Stimulated activated CD4-positive, alpha-beta T cell treated with anti-CD3 and anti-CD28 coated beads, Interleukin-1b, Interleukin-23, amount 100 ng/mL, for 48 hours (primary cell): ENCODE results near the gene CCDC169.
"Not testable (repeated sequence)": the region's sequence is repeated elsewhere in the genome, so short reads cannot be mapped to it uniquely, and the experiment has no call there.

ENCODE experiments used
- DNase-seq: peaks from one replicate; pipeline ENCODE4 v3.0.0-alpha.2; 2020

CCDC169 gene

DNA sequence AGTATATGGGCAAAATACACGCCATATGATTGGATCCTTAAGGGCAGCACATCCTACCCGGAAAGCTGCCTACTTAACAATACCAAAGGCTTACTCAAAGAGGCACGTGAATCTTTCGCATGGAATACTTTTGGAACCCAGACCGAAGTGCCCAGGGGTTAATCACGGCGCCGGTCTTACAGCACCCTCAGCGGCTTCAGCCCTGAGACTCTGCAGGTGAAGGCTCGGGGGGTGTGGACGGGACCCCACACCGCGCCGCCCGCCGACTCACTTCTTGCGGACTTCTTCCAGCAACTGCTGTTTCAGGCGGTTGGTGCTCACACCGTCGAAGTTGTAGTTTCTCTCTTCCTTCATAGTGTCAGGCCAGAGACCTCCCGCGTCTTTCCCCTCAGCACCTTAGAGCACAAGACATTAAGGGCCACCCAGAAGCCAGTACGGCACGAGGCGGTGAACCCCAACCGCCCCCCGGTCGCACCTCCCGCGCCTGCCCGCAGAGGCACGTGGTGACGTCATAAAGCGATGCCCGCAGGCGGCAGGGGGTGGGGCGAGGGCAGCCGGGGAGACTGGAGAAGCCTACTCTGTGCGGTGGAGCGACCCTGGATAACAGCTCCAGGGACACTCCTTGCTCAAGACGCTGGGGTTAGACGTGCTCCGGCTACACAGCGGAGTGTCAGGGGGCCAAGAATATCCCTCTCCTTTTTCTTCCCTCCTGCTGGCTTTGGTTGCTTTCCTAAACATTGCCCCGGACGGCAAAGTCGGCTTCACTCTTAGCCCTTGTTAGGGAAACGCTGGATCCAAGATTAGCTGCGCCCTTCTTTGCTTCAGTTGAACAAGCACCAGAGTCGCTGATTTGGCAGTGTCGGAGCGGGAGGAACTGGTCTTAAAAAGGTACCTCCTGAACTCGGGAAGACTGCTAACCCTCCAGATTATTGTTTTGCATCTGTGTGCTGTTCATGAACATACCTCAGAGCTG lies at the start of gene CCDC169:
CCDC169 (minus strand) TSS at position 449 of the 973 bp plus-strand sequence; CDS start at position 354, 95 bp downstream.
- DNase-seq, result peak; percentile 69

DNA sequence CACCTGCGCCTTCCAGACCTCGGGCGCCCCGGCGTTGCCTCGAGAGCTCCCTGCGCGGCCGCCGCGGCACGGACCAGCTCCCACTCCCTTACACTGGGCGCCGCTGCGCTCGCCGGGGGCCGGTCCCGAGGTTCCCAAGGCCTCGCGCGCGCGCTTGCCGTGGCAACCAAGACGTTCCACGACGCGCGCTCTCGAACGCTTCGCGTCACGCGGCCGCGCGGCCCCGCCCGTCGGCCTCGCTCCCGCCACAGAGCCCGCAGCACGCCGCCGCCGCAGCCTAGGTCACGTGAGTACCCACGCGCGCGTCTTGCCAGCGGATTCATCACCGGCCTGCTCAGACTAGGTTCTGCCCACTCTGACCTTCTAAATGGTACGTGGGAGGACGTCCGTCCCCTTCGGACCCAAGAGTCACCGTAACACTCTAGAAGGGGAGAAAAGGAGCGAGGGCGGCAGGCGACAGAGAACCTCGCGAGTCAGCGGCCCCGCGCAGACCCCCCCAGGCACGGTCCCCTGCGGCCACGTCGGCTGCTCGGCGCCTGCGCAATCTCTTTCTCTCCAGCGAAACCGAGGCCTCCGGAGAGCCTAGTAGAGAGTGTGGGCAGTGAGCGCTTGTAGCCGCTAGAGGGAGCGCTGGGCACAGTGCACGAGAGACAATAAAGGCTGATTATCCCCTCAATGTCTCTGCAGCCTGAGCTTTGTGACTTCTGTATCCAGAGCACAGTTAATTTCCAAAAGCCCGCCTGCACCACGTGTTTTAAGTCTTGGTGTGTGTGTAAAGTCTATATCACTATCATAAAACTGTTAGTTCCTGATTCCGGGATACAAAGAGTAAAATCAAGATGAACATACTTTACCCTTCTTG lies 48.8 kb upstream of the CCDC169 start, which contains the start of gene SPART:
SPART (minus strand) TSS at position 173 of the 862 bp plus-strand sequence. CDS start 10,564 bp downstream, outside the sequence.
- peak; percentile 88 for DNase-seq

DNA sequence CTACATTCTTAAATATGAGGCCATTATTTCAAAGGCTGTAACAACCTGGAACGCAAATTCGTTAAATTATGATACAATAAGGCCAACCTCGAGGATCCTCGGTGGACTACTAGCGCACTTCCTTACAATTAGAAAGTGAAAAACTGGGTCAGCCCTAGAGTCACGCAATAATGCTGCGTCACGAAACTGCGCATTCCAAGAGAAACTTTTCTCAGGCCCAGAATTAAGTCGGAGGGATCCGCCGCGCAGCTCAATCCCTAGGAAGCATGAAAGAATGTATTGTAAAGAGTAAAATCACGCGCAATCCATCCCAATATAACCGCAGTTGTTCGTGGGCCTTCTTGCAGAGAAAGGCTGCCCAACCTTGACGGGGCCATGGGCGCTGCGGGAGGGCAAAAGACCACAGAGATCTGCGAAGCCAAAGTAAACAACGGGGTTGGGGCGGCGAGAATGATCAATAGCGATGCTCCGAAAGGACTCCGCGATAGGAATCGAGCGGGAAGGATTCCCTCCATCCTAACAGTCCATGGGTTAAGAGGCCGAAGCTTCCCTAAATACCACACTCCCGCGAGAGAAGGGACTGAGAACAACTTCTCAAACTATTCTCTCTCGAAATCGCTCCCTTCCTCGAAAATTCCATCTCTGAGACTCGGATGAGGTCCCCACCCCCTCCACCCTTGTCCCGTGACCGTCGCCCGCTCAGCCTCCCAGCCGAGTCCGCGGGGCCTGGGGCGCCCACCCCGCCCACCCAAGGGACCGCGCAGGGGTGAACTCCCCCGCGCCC lies 48.0 kb upstream of the CCDC169 start:
- peak; percentile 17 for DNase-seq

DNA sequence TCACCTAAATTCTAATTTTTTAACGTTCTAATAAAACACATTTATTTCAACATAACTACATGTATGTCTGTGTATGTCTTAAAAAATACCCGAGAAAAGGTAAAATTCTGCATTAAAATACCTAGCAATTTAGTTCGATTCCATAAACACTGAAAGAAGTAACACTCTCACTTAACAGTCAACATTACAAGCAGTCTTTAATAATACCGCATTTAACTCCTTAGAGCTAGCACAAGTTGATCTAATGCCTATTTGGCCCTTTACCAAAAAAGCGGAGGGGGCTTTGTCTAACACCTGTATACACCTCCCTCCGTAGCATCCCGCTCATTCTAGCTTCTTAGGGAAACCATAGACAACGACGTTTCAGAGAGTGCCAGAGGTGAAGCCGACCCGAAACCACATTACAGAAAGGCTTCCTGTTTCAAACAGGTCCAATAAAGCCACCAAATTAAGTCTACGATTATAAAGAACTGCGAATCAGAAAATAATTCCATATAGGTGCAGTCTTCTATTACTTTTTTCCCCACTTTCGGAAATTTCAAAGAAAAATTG lies 47.3 kb upstream of the CCDC169 start:
- DNase-seq, result no peak

DNA sequence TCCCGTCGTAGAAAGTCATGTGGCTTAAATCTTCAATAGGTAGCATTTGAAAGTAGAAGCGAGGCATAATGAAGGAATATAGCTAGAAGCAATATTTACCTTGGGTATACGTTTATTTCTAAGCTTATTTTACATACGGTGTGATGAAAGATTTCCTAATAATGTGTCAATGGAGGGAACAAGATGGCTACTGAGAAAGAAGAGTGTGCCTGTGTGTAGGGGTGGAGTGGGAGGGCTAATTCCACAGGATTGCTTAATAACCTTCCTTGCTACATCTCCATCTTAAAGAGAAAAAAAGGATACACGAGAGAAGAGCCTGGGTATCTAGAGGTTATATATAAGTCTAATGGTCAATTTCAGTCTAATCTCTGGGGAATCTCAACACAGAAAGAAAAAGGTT lies 46.6 kb upstream of the CCDC169 start:
- no peak for DNase-seq

DNA sequence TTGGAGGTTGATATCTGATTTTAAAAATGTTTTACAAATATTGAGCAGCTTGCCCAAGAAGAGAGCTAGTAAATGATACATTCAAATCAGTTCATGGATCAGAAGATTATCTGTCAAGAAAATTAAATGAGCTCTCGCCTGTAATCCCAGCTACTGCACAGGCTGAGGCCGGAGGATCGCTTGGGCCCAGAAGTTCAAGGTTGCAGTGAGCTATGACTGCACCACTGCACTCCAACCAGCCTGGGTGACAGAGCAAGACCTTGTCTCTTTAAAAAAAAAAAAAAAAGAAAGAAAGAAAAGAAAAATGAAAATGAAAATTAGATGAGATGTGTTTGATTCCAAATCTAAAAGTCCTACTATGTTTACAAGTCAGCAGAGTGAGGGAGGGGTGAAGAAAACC lies 46.2 kb upstream of the CCDC169 start:
- no peak for DNase-seq

DNA sequence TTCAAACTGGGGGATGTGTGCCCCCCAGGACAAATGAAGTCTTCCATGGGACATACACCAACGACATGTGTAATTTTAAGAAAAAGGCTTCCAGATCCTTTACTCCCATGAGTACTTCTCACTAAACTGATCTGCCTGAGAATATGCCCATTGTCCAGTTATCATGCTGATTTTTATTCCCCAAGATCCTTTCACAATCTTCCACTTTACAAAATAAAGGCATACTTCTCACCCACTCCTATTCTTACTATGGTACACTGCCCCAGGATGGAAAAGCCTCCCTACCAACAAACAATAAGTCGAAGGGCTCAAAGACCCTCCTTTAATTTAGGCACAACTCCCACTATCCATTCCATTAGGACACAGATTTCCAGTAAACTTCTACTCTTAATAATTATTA lies 45.1 kb upstream of the CCDC169 start:
- no peak for DNase-seq

DNA sequence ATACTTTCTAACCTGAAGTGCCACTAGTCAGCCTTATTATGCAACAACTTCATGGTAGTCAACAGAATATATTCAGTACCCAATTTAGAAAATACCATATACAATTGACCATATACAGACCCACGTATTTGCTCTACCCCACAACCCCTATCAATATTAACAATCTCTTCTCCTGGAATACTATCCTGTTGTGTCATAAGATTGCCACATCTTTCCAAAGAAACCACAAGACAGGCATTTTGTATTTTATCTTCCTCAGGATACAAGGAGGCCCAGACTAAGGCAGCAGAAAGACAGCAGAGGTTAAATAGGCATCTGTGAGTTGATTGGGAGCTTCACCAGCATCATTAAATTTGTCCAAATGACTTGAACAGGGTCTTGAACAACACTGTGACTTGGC lies 44.1 kb upstream of the CCDC169 start:
- DNase-seq, result no peak

DNA sequence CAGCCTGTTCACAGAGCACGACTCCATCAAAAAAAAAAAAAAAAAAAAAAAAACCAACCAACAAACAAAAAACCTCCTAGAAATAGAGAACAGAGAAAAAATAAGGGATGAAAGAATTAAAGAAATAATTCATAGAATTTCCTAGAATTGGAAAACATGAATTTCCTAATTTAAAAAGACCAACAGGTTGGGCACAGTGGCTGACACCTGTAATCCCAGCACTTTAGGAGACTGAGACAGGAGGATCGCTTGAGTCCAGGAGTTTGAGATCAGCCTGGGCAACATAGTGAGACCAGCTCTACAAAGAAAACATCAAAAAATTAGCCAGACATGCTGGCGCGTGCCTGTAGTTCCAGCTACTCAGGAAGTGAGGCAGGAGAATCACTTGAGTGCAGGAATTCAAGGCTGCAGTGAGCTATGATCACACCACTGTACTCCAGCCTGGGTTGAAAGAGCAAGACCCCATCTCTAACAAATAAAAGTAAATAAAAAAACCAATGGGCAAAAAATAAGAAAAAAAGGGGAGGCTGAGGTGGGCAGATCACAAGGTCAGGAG lies 42.1 kb upstream of the CCDC169 start:
- no peak for DNase-seq

DNA sequence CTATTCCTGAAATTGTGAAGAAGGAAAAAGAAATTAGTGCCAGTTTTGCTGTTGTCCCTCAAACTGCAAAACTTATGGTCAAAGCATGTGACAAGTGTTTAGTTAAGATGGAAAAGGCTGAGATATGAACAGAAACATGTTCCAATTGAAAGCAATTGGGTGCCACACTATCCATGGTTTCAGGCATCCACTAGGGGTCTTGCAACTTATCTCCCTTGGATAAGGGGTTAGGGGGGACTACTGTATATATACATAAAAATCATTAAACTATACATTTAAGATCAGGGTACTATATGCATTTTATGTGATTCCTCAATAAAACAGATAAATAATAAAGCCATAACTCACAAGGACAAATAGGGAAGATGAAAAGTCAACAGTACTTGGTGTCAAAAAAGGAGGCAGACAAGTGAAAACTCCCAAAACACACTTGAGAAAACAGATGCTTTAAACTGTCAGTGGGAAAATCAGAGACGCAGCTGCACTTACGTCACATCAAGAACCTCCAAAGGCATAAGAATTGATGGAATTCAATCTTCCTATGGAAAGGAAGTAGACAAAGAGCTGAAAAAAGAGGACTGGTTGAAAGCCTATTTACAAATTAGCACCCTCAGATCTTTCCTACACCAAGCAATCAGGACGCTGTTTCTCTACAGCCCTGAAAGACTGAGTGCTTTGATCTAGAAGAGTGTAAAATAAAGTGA lies 40.5 kb upstream of the CCDC169 start:
- no peak for DNase-seq

DNA sequence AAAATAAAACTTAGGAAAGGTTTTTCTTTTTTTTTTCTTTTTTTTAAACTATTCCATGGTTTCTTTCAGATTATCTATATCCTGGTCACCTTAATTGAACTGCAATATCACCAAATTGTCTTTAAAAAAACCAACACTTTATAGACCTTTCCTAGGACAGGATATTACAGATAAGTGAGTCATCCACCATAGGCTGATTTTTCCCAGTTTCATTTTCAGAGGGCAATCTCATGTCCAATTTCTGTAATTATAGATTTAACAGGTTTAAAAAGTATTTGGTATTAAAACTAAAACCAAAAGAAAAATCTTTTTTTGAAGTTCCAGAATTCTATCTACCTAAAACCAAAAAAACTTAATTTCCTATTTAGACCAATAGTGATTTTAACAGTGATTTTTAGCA lies 35.4 kb upstream of the CCDC169 start:
- no peak for DNase-seq

DNA sequence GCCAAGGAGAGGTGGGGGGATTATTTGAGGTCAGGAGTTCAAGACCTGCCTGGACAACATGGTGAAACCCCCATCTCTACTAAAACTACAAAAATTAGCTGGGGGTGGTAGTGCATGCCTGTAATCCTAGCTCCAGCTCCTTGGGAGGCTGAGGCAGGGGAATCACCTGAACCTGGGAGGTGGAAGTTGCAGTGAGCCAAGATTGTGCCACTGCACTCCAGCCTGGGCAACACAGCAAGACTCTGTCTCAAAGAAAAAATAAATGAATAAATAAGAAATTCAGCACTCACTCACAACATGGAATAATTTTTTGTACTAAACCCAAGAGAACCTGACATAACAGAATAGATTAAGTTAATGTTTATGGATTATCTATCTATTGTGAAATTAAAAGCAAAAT lies 34.6 kb upstream of the CCDC169 start:
- not testable (repeated sequence) for DNase-seq

DNA sequence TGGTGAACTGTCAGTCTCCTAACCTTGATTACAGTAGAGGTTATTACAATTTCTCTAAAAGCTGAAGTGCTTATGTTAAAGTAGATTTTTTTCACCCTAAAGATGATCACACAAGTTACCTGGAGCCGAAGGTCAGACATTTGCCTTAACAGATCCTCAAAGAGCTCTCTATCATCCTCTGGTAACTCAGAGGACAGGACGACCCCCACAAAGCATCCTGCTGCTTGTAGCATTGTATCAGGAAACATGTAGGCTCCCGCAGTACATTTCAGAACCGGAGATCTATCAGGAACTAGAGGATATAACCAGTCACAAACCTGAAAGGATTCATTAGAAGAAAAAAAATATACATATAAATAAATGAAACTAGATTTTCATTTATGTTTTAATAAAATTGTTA lies 33.7 kb upstream of the CCDC169 start:
- no peak for DNase-seq

DNA sequence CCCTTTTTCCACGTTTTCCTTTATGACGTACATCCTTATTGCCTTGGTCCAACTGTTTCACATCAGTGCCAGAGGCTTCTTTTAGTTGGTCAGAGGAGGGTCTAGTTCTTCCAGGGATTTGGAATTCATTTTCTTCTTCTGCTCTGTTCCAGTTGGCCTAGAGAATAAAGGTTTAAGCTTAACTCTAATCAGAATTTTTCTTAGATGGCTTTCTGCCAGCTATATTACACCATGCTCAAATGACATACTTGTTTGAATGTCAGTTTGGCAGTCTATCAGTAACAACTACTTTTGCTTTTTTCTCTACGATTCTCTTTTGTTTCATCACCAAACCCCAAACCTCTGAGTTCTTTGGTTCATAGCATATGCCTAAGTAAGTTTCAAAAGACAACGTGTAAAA lies 31.7 kb upstream of the CCDC169 start:
- no peak for DNase-seq

DNA sequence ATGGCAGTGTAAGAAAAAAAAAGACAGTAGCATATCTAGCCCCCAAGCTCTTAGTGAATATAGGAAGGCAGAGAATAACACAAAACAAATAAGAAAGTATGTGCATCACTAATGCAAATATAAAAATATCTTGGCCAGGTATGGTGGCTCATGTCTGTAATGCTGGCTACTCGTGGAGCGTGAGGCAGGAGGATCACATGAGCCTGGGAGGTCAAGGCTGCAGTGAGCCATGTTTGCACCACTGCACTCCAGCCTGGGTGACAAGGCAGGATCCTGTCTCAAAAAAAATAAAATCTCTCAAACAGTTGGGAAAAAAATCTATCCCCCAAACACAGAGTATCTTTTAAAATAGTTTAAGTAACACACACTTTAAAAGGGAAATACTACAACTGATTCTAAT lies 31.2 kb upstream of the CCDC169 start:
- no peak for DNase-seq

DNA sequence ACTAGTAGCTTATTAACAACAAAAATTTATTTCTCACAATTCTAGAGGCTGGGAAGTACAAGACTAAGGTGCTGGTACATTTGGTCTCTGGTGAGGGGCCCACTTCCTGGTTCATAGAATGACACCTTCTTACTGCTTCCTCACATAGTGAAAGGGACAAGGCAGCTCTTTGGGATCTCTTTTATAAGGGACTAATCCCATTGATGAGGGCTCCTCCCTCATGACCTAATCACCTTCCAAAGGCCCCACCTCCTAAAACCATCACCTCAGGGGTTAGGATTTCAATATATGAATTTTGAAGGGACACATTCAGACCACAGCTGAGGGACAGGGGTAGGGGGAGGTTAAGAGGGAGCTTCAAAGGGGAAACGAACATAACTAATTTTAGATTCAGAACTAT lies 28.3 kb upstream of the CCDC169 start:
- DNase-seq, result no peak

DNA sequence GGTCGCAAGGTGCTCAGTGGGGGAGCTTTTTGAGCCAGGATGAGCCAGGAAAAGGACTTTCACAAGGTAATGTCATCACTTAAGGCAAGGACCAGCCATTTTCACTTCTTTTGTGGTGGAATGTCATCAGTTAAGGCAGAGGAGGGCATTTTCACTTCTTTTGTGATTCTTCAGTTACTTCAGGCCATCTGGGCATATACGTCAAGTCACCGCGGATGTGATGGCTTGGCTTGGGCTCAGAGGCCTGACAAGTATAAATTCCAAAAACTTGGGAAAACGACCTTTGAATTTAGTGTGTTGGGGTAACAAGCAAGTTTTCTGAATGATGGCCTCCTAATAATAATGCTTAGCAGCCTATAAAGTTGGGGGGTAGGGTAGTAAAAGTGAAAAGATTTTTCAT lies 27.3 kb upstream of the CCDC169 start:
- DNase-seq, result not testable (repeated sequence)

DNA sequence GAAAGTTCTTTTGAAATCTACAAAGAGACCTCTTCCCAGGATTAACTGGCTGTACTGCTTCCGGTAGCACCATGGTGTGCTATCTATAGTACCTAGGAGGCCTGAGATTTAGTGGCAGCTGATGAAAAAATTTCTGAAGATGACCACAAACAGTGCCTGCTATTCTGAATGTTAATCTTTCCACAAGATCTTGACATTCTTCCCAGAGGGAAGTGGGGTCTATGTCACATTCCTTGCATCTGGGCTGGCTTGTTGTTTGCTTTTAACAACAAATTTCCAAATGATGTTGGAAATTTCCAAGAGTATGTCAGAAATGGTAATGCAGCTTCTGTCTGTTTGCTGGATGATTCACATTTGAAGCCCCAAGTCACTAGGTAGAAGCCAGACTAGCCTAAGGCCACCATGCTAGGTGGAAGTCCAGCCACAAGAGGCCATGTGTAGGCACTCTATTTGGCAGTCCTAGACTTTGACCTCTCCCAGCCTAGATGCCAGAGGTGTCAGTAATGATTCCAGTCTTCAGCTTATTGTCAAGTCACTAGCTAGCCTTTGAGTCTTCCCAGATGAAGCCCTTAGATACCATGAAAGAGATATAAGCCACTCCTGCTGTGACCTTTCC lies 26.4 kb upstream of the CCDC169 start:
- no peak for DNase-seq

DNA sequence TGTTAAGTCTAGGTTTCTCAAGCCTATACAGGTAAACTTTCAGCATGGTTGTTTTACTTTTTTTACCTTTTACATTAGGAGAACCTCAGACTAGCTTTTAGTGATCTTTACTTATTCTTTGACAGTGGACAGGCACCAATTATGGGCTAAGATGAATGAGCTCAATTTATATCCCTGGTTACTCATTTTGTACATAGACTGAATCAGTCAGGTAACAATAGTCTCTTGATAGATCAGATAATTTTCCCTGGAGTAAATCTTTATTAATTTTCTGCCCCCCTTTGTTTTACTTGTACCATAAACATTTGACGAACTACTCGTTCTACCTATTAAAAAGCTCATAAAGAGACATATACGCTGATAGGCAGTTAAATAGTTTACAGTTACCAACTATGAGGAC lies 25.8 kb upstream of the CCDC169 start:
- DNase-seq, result no peak

DNA sequence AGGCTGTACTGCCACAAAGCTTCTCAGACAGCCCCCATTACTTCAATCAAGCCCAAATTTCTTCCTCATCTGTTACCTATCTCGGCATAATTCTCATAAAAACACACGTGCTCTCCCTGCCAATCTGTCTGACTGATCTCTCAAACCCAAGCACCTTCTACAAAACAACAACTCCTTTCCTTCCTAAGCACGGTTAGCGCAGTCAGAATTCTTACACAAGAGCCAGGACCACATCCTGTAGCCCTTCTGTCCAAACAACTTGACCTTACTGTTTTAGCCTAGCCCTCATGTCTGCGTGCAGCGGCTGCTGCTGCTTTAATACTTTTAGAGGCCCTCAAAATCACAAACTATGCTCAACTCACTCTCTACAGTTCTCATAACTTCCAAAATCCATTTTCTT lies 22.2 kb upstream of the CCDC169 start:
- DNase-seq, result not testable (repeated sequence)
